Adrenal gland (tissue), 5 donors: ENCODE data around the gene MAPT.

Experiments
- CTCF ChIP-seq, 6 experiments: fragments of 450-650 bp in 4 of 6; fragments of 200-600 bp in 2 of 6; sonication (generic) in 1 of 6; IDR thresholded peaks; 1 replicate in 5 of 6; 2 replicates in 1 of 6; pipeline versions ENCODE4 v1.5.1 to v1.8.0; 2016 to 2021; ENCODE audit warnings: antibody characterized with exemption in 6 of 6, mild to moderate bottlenecking in 2 of 6, moderate library complexity in 1 of 6
- POLR2A ChIP-seq, 2 donors: fragments of 450-650 bp; IDR thresholded peaks; one replicate each; pipeline ENCODE4 v1.6.1; 2017; ENCODE audit warnings: antibody characterized with exemption in 2 of 2, mild to moderate bottlenecking in 2 of 2, moderate library complexity in 1 of 2
- donor health status: DM: no; HTN: no; CAD: no.

GRCh38 chr17:45846646-45847045 lies 47.7 kb upstream of the MAPT start:
- TF ChIP-seq CTCF (IDR thresholded peaks at IDR 0.05) (no peak), POLR2A (IDR thresholded peaks at IDR 0.05) (no peak)
